ENCODE measurements around the gene ATRNL1. TPM values are rescaled to one million over a fixed set of nuclear protein-coding genes. Genes with fewer than 3 reads are reported as not detected.
"Not testable (repeated sequence)": the region's sequence is repeated elsewhere in the genome, so short reads cannot be mapped to it uniquely, and the experiment has no call there.

Gene ATRNL1
- total RNA-seq, 6 experiments from 2014 or later = 0.08 to 0.23 (median 0.09) TPM; not detected in 3

- no peak overlapping the region for H3K27ac Mint-ChIP-seq
- H3K36me3 Mint-ChIP-seq (ENCODE audit: low read depth) = 0 out of 2 replicates have a peak, but pooled peaks cover 6% of the 10 kb centered on the region
- peaks cover 49% of the 10 kb centered on the region for H3K9me3 Mint-ChIP-seq
- no peaks in the 10 kb centered on the region for H3K4me1 Mint-ChIP-seq (ENCODE audit: low read depth)
- DNase-seq = no peak
- no peak overlapping the region for H3K4me3 Mint-ChIP-seq
- no peak for TF ChIP-seq CTCF (IDR thresholded peaks at IDR 0.05)
- H3K27me3 Mint-ChIP-seq (ENCODE audit: insufficient read depth) = no peaks in the 10 kb centered on the region
Observed at GRCh38 chr10:115390607-115391006, 297.4 kb downstream of the ATRNL1 start.

DNA sequence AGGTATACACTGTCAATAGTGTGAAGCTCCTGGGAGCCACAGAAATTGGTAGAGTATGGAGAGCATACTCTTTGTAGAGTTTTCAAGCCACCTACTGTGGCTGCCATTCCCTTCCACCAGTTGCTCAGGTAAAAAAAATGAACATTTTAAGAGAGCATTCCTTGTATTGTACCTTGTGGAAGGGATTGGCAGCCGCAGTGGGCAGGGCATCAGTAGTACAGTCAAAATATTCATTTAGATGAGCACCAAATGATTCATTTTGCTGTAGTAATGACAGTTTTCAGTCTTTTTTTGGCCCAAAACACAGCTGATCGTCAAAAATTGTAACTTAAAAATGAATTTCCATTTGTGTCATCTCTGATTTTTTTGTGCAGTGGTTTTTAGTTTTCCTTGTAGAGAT, 304.9 kb downstream of the ATRNL1 start:
- no peak overlapping the region for H3K27ac Mint-ChIP-seq
- no peak for DNase-seq
- H3K4me1 Mint-ChIP-seq (ENCODE audit: low read depth) = no peaks in the 10 kb centered on the region
- H3K9me3 Mint-ChIP-seq = peaks cover 38% of the 10 kb centered on the region
- no peaks in the 10 kb centered on the region; the same call in 1 of the 2 replicates for H3K27me3 Mint-ChIP-seq (ENCODE audit: insufficient read depth)
- no peak for TF ChIP-seq CTCF (IDR thresholded peaks at IDR 0.05)
- no peak overlapping the region for H3K4me3 Mint-ChIP-seq
- no peaks in the 10 kb centered on the region; the same call in 1 of the 2 replicates for H3K36me3 Mint-ChIP-seq (ENCODE audit: low read depth)

GRCh38 chr10:115402699-115403098, 309.5 kb downstream of the ATRNL1 start:
- no peak overlapping the region for H3K4me3 Mint-ChIP-seq
- no peaks in the 10 kb centered on the region; the same call in 1 of the 2 replicates for H3K27me3 Mint-ChIP-seq (ENCODE audit: insufficient read depth)
- H3K9me3 Mint-ChIP-seq = peaks cover 33% of the 10 kb centered on the region
- DNase-seq = peak; percentile 4
- H3K4me1 Mint-ChIP-seq (ENCODE audit: low read depth) = no peaks in the 10 kb centered on the region
- no peak overlapping the region for H3K27ac Mint-ChIP-seq
- TF ChIP-seq CTCF (IDR thresholded peaks at IDR 0.05) = no peak
- H3K36me3 Mint-ChIP-seq (ENCODE audit: low read depth) = no peaks in the 10 kb centered on the region; the same call in 1 of the 2 replicates

DNA sequence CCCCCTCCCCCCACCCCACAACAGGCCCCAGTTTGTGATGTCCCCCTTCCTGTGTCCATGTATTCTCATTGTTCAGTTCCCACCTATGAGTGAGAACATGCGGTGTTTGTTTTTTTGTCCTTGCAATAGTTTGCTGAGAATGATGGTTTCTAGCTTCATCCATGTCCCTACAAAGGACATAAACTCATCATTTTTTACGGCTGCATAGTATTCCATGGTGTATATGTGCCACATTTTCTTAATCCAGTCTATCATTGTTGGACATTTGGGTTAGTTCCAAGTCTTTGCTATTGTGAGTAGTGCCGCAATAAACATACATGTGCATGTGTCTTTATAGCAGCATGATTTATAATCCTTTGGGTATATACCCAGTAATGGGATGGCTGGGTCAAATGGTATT, 312.7 kb downstream of the ATRNL1 start:
- not testable (repeated sequence) for DNase-seq; H3K4me1 Mint-ChIP-seq (ENCODE audit: low read depth); H3K4me3 Mint-ChIP-seq; H3K27me3 Mint-ChIP-seq (ENCODE audit: insufficient read depth); H3K36me3 Mint-ChIP-seq (ENCODE audit: low read depth); H3K27ac Mint-ChIP-seq
- peaks cover 26% of the 10 kb centered on the region for H3K9me3 Mint-ChIP-seq

- no peak for TF ChIP-seq CTCF (IDR thresholded peaks at IDR 0.05)
- Mint-ChIP-seq H3K27me3 (ENCODE audit: insufficient read depth) (no peaks in the 10 kb centered on the region), H3K27ac (no peak overlapping the region), H3K4me1 (ENCODE audit: low read depth) (no peaks in the 10 kb centered on the region), H3K4me3 (no peak overlapping the region), H3K36me3 (ENCODE audit: low read depth) (no peaks in the 10 kb centered on the region), H3K9me3 (peaks cover 26% of the 10 kb centered on the region)
- no peak for DNase-seq
Observed at GRCh38 chr10:115409347-115409746, 316.2 kb downstream of the ATRNL1 start.

GRCh38 chr10:115417585-115418265, 324.6 kb downstream of the ATRNL1 start:
- TF ChIP-seq CTCF (IDR thresholded peaks at IDR 0.05) = peak; percentile 69; the same call in 1 of the 2 replicates
- no peaks in the 10 kb centered on the region for H3K36me3 Mint-ChIP-seq (ENCODE audit: low read depth)
- no peaks in the 10 kb centered on the region; the same call in none of the 2 replicates for H3K27me3 Mint-ChIP-seq (ENCODE audit: insufficient read depth)
- no peaks in the 10 kb centered on the region for H3K4me1 Mint-ChIP-seq (ENCODE audit: low read depth)
- DNase-seq = peak; percentile 18
- H3K27ac Mint-ChIP-seq = no peak overlapping the region
- peaks cover 32% of the 10 kb centered on the region for H3K9me3 Mint-ChIP-seq
- H3K4me3 Mint-ChIP-seq = no peak overlapping the region

All from HFFc6 (cell line).